ENCODE measurements around the gene NKAPD1. TPM values are rescaled to one million over a fixed set of nuclear protein-coding genes. Genes with fewer than 3 reads are reported as not detected.

The NKAPD1 gene
- total and polyA plus RNA-seq, 7 donors, result 8.5 to 21.6 (median 9.9) TPM

- H3K9me3 ChIP-seq, result no peaks in the 10 kb centered on the region
- H3K4me1 ChIP-seq, result no peaks in the 10 kb centered on the region
- DNase-seq (no peak), ATAC-seq (no peak)
- TF ChIP-seq, protein P1, sequence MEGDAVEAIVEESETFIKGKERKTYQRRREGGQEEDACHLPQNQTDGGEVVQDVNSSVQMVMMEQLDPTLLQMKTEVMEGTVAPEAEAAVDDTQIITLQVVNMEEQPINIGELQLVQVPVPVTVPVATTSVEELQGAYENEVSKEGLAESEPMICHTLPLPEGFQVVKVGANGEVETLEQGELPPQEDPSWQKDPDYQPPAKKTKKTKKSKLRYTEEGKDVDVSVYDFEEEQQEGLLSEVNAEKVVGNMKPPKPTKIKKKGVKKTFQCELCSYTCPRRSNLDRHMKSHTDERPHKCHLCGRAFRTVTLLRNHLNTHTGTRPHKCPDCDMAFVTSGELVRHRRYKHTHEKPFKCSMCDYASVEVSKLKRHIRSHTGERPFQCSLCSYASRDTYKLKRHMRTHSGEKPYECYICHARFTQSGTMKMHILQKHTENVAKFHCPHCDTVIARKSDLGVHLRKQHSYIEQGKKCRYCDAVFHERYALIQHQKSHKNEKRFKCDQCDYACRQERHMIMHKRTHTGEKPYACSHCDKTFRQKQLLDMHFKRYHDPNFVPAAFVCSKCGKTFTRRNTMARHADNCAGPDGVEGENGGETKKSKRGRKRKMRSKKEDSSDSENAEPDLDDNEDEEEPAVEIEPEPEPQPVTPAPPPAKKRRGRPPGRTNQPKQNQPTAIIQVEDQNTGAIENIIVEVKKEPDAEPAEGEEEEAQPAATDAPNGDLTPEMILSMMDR (IDR thresholded peaks at IDR 0.05), result no peak
- no peaks in the 10 kb centered on the region for H3K27me3 ChIP-seq (ENCODE audit: insufficient read depth in 3 of 3, low read length in 2 of 3)
- no peak overlapping the region for H3K27ac ChIP-seq
- no peak overlapping the region for H3K4me3 ChIP-seq
- WGBS, 3 donors, result 87 to 88% (median 88%) methylated on average over 3 of the region's 3 CpGs
- peaks cover 6 to 96% of the 10 kb centered on the region in 2 donors for H3K36me3 ChIP-seq (ENCODE audit: insufficient read depth in 1 of 2, low read depth in 1 of 2)
- intact Hi-C loops (cut with DNase I), result no loop called here
These were observed 23.4 kb upstream of the NKAPD1 start for GRCh38 chr11:112050721-112051120.

- H3K27ac ChIP-seq, result no peak overlapping the region
- H3K9me3 ChIP-seq, result no peaks in the 10 kb centered on the region
- 91 to 93% (median 93%) methylated on average over 3 of the region's 3 CpGs for WGBS, 3 donors
- intact Hi-C loops (cut with DNase I), result no loop called here
- H3K4me3 ChIP-seq, result no peak overlapping the region
- no peaks in the 10 kb centered on the region for H3K27me3 ChIP-seq (ENCODE audit: insufficient read depth in 3 of 3, low read length in 2 of 3)
- TF ChIP-seq, protein P1 (IDR thresholded peaks at IDR 0.05), result no peak
- no peaks in the 10 kb centered on the region for H3K4me1 ChIP-seq
- H3K36me3 ChIP-seq (ENCODE audit: insufficient read depth in 1 of 2, low read depth in 1 of 2), result peaks cover 6 to 96% of the 10 kb centered on the region in 2 donors
- ATAC-seq (no peak), DNase-seq (no peak)
These were observed 22.3 kb upstream of the NKAPD1 start for GRCh38 chr11:112051768-112052167.

GRCh38 chr11:112057170-112057569 lies 16.9 kb upstream of the NKAPD1 start:
- H3K9me3 ChIP-seq, result no peaks in the 10 kb centered on the region
- no peak for ATAC-seq
- no peak overlapping the region for H3K4me3 ChIP-seq
- H3K4me1 ChIP-seq, result no peaks in the 10 kb centered on the region
- no peak for DNase-seq
- TF ChIP-seq, protein P1 (IDR thresholded peaks at IDR 0.05), result no peak
- intact Hi-C loops (cut with DNase I), result no loop called here
- H3K27me3 ChIP-seq (ENCODE audit: insufficient read depth in 3 of 3, low read length in 2 of 3), result no peaks in the 10 kb centered on the region
- peaks cover 8 to 98% of the 10 kb centered on the region in 2 donors for H3K36me3 ChIP-seq (ENCODE audit: insufficient read depth in 1 of 2, low read depth in 1 of 2)
- WGBS, 3 donors, result 85 to 93% (median 91%) methylated on average over 4 of the region's 4 CpGs
- no peak overlapping the region for H3K27ac ChIP-seq

DNA sequence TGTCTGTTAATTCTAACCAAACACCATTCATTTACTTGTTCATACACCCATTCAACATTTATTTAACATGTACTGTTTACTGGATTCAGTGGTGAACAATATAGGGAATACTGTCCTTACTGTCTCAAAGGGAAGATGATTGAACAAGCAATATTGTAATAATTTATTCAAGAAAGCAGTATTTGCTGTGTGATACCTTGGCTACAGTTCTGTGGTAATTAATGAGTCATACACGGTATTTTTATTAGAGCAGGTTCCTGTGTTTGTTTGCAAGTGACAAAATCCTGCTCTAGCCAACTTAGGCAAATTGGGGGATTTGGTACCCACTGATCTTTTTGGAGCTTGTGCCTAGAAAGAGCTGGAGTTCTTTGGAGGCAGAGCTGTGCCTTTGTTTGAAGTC lies 16.0 kb upstream of the NKAPD1 start:
- Histone ChIP-seq H3K9me3 (no peaks in the 10 kb centered on the region), H3K27me3 (ENCODE audit: insufficient read depth in 3 of 3, low read length in 2 of 3) (no peaks in the 10 kb centered on the region), H3K27ac (no peak overlapping the region), H3K36me3 (ENCODE audit: insufficient read depth in 1 of 2, low read depth in 1 of 2) (peaks cover 4 to 98% of the 10 kb centered on the region in 2 donors), H3K4me1 (no peaks in the 10 kb centered on the region), H3K4me3 (no peak overlapping the region)
- ATAC-seq (no peak), DNase-seq (no peak)
- 45 to 72% (median 53%) methylated on average over 1 of the region's 1 CpG for WGBS, 3 donors
- intact Hi-C loops (cut with DNase I), result no loop called here
- TF ChIP-seq, protein P1 (IDR thresholded peaks at IDR 0.05), result no peak

GRCh38 chr11:112062923-112063322 lies 11.2 kb upstream of the NKAPD1 start:
- Histone ChIP-seq H3K4me3 (no peak overlapping the region), H3K27me3 (ENCODE audit: insufficient read depth in 3 of 3, low read length in 2 of 3) (no peaks in the 10 kb centered on the region), H3K36me3 (ENCODE audit: insufficient read depth in 1 of 2, low read depth in 1 of 2) (peaks cover 4 to 81% of the 10 kb centered on the region in 2 donors), H3K27ac (no peak overlapping the region), H3K9me3 (no peaks in the 10 kb centered on the region), H3K4me1 (no peaks in the 10 kb centered on the region)
- WGBS, 3 donors, result 82 to 91% (median 84%) methylated on average over 1 of the region's 1 CpG
- intact Hi-C loops (cut with DNase I), result no loop called here
- ATAC-seq (no peak), DNase-seq (no peak)
- TF ChIP-seq, protein P1 (IDR thresholded peaks at IDR 0.05), result no peak
